Activated effector memory CD4-positive, alpha-beta T cell treated with Interleukin-2 at 50 U/mL for 16 hours (primary cell): ENCODE results near the gene ARFGAP3.
"Not testable (repeated sequence)": the region's sequence is repeated elsewhere in the genome, so short reads cannot be mapped to it uniquely, and the experiment has no call there.

ENCODE experiments used
- DNase-seq: peaks from one replicate; pipeline ENCODE4 v3.0.0-alpha.2; 2020

Gene ARFGAP3

GRCh38 chr22:42792453-42792908 lies 64.6 kb downstream of the ARFGAP3 start:
- no peak for DNase-seq

GRCh38 chr22:42791721-42792452 lies 65.2 kb downstream of the ARFGAP3 start:
- DNase-seq = no peak

GRCh38 chr22:42788466-42788865 lies 68.6 kb downstream of the ARFGAP3 start:
- DNase-seq = no peak

- DNase-seq = no peak
These were observed 69.1 kb downstream of the ARFGAP3 start for GRCh38 chr22:42788021-42788420.

- DNase-seq = no peak
These were observed 69.7 kb downstream of the ARFGAP3 start for GRCh38 chr22:42787357-42787736.

- no peak for DNase-seq
These were observed 70.3 kb downstream of the ARFGAP3 start for GRCh38 chr22:42786606-42787356.

GRCh38 chr22:42785706-42786499 lies 71.2 kb downstream of the ARFGAP3 start:
- no peak for DNase-seq

- DNase-seq = not testable (repeated sequence)
These were observed 74.8 kb downstream of the ARFGAP3 start for GRCh38 chr22:42782306-42782705.

GRCh38 chr22:42780070-42780540 lies 77.0 kb downstream of the ARFGAP3 start:
- DNase-seq = peak; percentile 9

GRCh38 chr22:42777126-42777525 lies 79.9 kb downstream of the ARFGAP3 start:
- DNase-seq = no peak

GRCh38 chr22:42773167-42773566 lies 83.9 kb downstream of the ARFGAP3 start:
- no peak for DNase-seq

GRCh38 chr22:42772647-42773046 lies 84.4 kb downstream of the ARFGAP3 start:
- no peak for DNase-seq

- DNase-seq = no peak
These were observed 86.0 kb downstream of the ARFGAP3 start for GRCh38 chr22:42770941-42771647.

- DNase-seq = no peak
These were observed 86.7 kb downstream of the ARFGAP3 start for GRCh38 chr22:42770448-42770726.

- DNase-seq = no peak
These were observed 87.3 kb downstream of the ARFGAP3 start for GRCh38 chr22:42769574-42770447.

GRCh38 chr22:42769238-42769573 lies 87.9 kb downstream of the ARFGAP3 start:
- no peak for DNase-seq

- DNase-seq = no peak
These were observed 88.6 kb downstream of the ARFGAP3 start for GRCh38 chr22:42768385-42769035.

GRCh38 chr22:42766860-42767259 lies 90.2 kb downstream of the ARFGAP3 start:
- no peak for DNase-seq

- DNase-seq = no peak
These were observed 92.1 kb downstream of the ARFGAP3 start for GRCh38 chr22:42764895-42765363.

- no peak for DNase-seq
These were observed 93.0 kb downstream of the ARFGAP3 start for GRCh38 chr22:42763965-42764480.
